SK-N-SH (cell line): ENCODE measurements around the gene ZFYVE16. TPM values are rescaled to one million over a fixed set of nuclear protein-coding genes. Genes with fewer than 3 reads are reported as not detected.
"Not testable (repeated sequence)": the region's sequence is repeated elsewhere in the genome, so short reads cannot be mapped to it uniquely, and the experiment has no call there.

Experiments
- CTCF ChIA-PET: fragments of 300-600, 350-600 bp; formaldehyde crosslinking; extraction: SDS; loops from one replicate; lab custom pipeline; 2021; lab: Yijun Ruan, JAX
- POLR2A ChIA-PET: fragments of 350-600 bp; sonication (Branson Sonifier 250); formaldehyde crosslinking; extraction: SDS; loops from one replicate; lab custom pipeline; 2020; ENCODE audit warnings: antibody characterized with exemption, inconsistent platforms; lab: Yijun Ruan, JAX
- DNase-seq: peaks from one replicate; pipeline ENCODE4 v3.0.0; 2012
- H2AFZ ChIP-seq: fragments of 200-600 bp; sonication (generic); 2 replicates; pipeline ENCODE4 v1.8.1; 2016; ENCODE audit warnings: antibody characterized with exemption, mild to moderate bottlenecking, low read depth
- H3F3A ChIP-seq: fragments of 200-600 bp; sonication (generic); replicated peaks from 2 replicates; pipeline ENCODE3; 2016; ENCODE audit warnings: antibody characterized with exemption, mild to moderate bottlenecking; ENCODE audit not compliant: insufficient read depth
- H3K27ac ChIP-seq, 2 experiments: fragments of 200-500 bp in 1 of 2; fragments of 200-600 bp in 1 of 2; sonication (Bioruptor generic) in 1 of 2; sonication (generic), shearing (Covaris generic) in 1 of 2; 2 replicates each; pipeline versions ENCODE4 v1.5.1 to v1.6.1; 2014 to 2016; ENCODE audit warnings: low read depth in 2 of 2, inconsistent platforms in 1 of 2, low read length in 1 of 2, mild to moderate bottlenecking in 1 of 2, mixed read lengths in 1 of 2
- H3K27me3 ChIP-seq: fragments of 200-600 bp; sonication (generic), shearing (Covaris generic); 2 replicates; pipeline ENCODE4 v1.6.1; 2016; ENCODE audit warnings: mixed run types; ENCODE audit not compliant: insufficient read depth
- H3K36me3 ChIP-seq, 2 experiments: fragments of 200-500 bp in 1 of 2; fragments of 200-600 bp in 1 of 2; sonication (Bioruptor generic) in 1 of 2; sonication (generic) in 1 of 2; replicated peaks in 1 of 2; 2 replicates each; pipeline versions ENCODE3 to v1.5.1; 2014 to 2016; ENCODE audit warnings: low read length in 1 of 2, mild to moderate bottlenecking in 1 of 2; ENCODE audit not compliant: insufficient read depth in 2 of 2, control insufficient read depth in 1 of 2
- H3K4me1 ChIP-seq, 2 experiments: fragments of 200-500 bp in 1 of 2; fragments of 200-600 bp in 1 of 2; sonication (Bioruptor generic) in 1 of 2; sonication (generic), shearing (Covaris generic) in 1 of 2; 2 replicates each; pipeline versions ENCODE4 v1.5.1 to v1.6.1; 2014 to 2016; ENCODE audit warnings: low read depth in 1 of 2, low read length in 1 of 2, mixed run types in 1 of 2; ENCODE audit not compliant: insufficient read depth in 2 of 2, control insufficient read depth in 1 of 2
- H3K4me2 ChIP-seq: fragments of 200-600 bp; sonication (generic), shearing (Covaris generic); 2 replicates; pipeline ENCODE4 v1.6.1; 2017; ENCODE audit warnings: mixed run types
- H3K4me3 ChIP-seq, 2 experiments: fragments of 200-500 bp in 1 of 2; fragments of 200-600 bp in 1 of 2; sonication (Bioruptor generic) in 1 of 2; sonication (generic), shearing (Covaris generic) in 1 of 2; 2 replicates each; pipeline versions ENCODE4 v1.5.1 to v1.8.1; 2014 to 2016; ENCODE audit warnings: low read depth in 2 of 2, inconsistent platforms in 1 of 2, low read length in 1 of 2, mild to moderate bottlenecking in 1 of 2, mixed read lengths in 1 of 2, moderate library complexity in 1 of 2
- H3K79me2 ChIP-seq: fragments of 200-600 bp; sonication (generic); 2 replicates; pipeline ENCODE4 v1.8.1; 2017; ENCODE audit warnings: mild to moderate bottlenecking; ENCODE audit not compliant: insufficient read depth
- H3K9ac ChIP-seq: fragments of 200-600 bp; sonication (generic); 2 replicates; pipeline ENCODE4 v1.6.1; 2017; ENCODE audit warnings: mixed run types
- H3K9me2 ChIP-seq: fragments of 200-600 bp; sonication (generic); 2 replicates; pipeline ENCODE4 v1.6.1; 2017; ENCODE audit warnings: mixed run types
- H3K9me3 ChIP-seq: fragments of 200-600 bp; sonication (generic); 2 replicates; pipeline ENCODE4 v1.6.1; 2017; ENCODE audit warnings: mixed run types, mild to moderate bottlenecking, moderate library complexity
- H4K20me1 ChIP-seq: fragments of 200-600 bp; sonication (generic); 2 replicates; pipeline ENCODE4 v1.6.1; 2017; ENCODE audit warnings: mild to moderate bottlenecking, mixed run types; ENCODE audit not compliant: insufficient read depth
- EZH2phosphoT487 ChIP-seq: fragments of 200-600 bp; sonication (generic); IDR thresholded peaks from 2 replicates; pipeline ENCODE4 v1.6.1; 2017; ENCODE audit warnings: low read depth, mixed run types, mild to moderate bottlenecking, antibody characterized with exemption, moderate library complexity, borderline replicate concordance
- GABPA ChIP-seq: IDR thresholded peaks from 2 replicates; pipeline ENCODE4 v1.4.0; 2012; ENCODE audit warnings: low read depth, mild to moderate bottlenecking
- JUND ChIP-seq: IDR thresholded peaks from 2 replicates; pipeline ENCODE4 v1.4.0; 2012
- MEF2A ChIP-seq: IDR thresholded peaks from 2 replicates; pipeline ENCODE4 v1.4.0; 2012; ENCODE audit warnings: low read depth, borderline replicate concordance
- MXI1 ChIP-seq: IDR thresholded peaks from 2 replicates; pipeline ENCODE4 v1.6.1; 2012; ENCODE audit warnings: mild to moderate bottlenecking, low read depth, low read length, improper control_type of control experiment
- RAD21 ChIP-seq: IDR thresholded peaks from 2 replicates; pipeline ENCODE4 v1.6.1; 2012; ENCODE audit warnings: mild to moderate bottlenecking, low read length
- RCOR1 ChIP-seq: fragments of 150-350 bp; IDR thresholded peaks from 2 replicates; pipeline ENCODE4 v1.6.1; 2017; ENCODE audit warnings: antibody characterized with exemption, low read length
- RXRA ChIP-seq: IDR thresholded peaks from 2 replicates; pipeline ENCODE4 v1.4.0; 2012; ENCODE audit warnings: low read depth, mild to moderate bottlenecking, borderline replicate concordance
- SIN3A ChIP-seq: IDR thresholded peaks from 2 replicates; pipeline ENCODE4 v1.6.1; 2012; ENCODE audit warnings: low read depth, mild to moderate bottlenecking, low read length, moderate library complexity, borderline replicate concordance
- TAF1 ChIP-seq: IDR thresholded peaks from 2 replicates; pipeline ENCODE4 v1.6.1; 2012; ENCODE audit warnings: low read depth, mild to moderate bottlenecking, low read length, moderate library complexity, borderline replicate concordance
- TEAD4 ChIP-seq: IDR thresholded peaks from 2 replicates; pipeline ENCODE4 v1.4.0; 2012; ENCODE audit warnings: mild to moderate bottlenecking, borderline replicate concordance; ENCODE audit not compliant: insufficient read depth
- YY1 ChIP-seq: IDR thresholded peaks from 2 replicates; pipeline ENCODE4 v1.4.0; 2012; ENCODE audit warnings: low read depth, mild to moderate bottlenecking
- WGBS: methylation state at CpG from one replicate; pipeline ENCODE4 v1.1.6; 2017; ENCODE audit warnings: low lambda C conversion rate; 5-methylcytosine and 5-hydroxymethylcytosine counted together
- polyA plus RNA-seq, 3 experiments: library from polyadenylated mRNA; depleted of rRNA; stranded (reverse); fragments of >200 nt; gene quantifications; 2 replicates each; pipeline ENCODE4 v1.2.3, GENCODE V29; 2012
- TF ChIP-seq, protein P1 (sequence below): IDR thresholded peaks from 2 replicates; pipeline ENCODE4 v1.4.0; 2012; ENCODE audit warnings: low read depth, borderline replicate concordance
- TF ChIP-seq, protein P2 (sequence below): IDR thresholded peaks from 2 replicates; pipeline ENCODE4 v1.4.0; 2012; ENCODE audit warnings: low read depth

The ZFYVE16 gene
- polyA plus RNA-seq, 1 of the 3 experiments (the other 2 are of a cell fraction), result 3.3 TPM

DNA sequence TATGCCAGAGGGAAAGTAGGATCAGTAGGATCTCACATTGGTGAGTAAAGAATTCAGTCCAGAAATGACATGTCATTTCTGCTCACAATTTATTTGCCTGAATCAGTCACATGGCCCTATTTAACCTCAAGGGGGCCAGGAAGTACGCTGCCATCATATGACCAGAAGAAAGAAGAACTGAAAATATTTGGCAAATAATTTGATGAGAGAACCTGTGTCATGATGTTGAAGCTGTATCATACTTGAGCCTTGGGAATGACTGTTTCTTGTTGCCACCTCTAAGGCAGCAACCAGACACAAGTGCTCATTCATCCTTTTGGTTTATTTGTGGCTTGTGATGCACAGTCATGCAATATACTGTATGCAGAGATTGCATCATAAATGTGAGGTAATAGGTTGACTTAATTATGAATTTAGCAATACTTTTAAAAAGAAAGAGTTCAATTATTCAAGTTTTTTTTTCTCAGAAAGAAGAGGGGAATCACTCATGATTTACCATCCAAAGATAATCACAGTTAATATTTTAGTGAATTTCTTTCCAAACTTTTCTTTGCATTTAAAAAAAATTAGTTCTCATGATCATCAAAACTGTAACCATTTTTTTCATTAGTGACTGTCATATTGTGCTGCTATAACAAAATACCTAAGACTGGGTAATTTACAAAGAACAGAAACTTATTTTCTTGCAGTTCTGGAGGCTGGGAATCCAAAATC, 8.2 kb upstream of the ZFYVE16 start:
- Histone ChIP-seq H3K4me3 (no peak overlapping the region), H4K20me1 (no peaks in the 10 kb centered on the region), H3K4me1 (no peaks in the 10 kb centered on the region), H3K27me3 (no peaks in the 10 kb centered on the region), H3K27ac (no peak overlapping the region), H3F3A (no peaks in the 10 kb centered on the region), H3K4me2 (no peak overlapping the region), H3K9ac (no peak overlapping the region), H3K79me2 (no peaks in the 10 kb centered on the region), H3K9me3 (no peaks in the 10 kb centered on the region), H3K36me3 (no peaks in the 10 kb centered on the region), H3K9me2 (no peaks in the 10 kb centered on the region), H2AFZ (no peak overlapping the region; the same call in 1 of the 2 replicates)
- ChIA-PET CTCF (no interaction called here), POLR2A (no interaction called here)
- TF ChIP-seq, protein P1, sequence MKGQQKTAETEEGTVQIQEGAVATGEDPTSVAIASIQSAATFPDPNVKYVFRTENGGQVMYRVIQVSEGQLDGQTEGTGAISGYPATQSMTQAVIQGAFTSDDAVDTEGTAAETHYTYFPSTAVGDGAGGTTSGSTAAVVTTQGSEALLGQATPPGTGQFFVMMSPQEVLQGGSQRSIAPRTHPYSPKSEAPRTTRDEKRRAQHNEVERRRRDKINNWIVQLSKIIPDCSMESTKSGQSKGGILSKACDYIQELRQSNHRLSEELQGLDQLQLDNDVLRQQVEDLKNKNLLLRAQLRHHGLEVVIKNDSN, result peak; percentile 29; the same call in 1 of the 2 replicates
- no peak for TF ChIP-seq EZH2phosphoT487
- DNase-seq, result peak; percentile 16
- 44% methylated on average over 1 of the region's 1 CpG for WGBS

GRCh38 chr5:80400368-80400767, 7.5 kb upstream of the ZFYVE16 start:
- H3K9me2 ChIP-seq, DNase-seq, H3K9me3 ChIP-seq, H4K20me1 ChIP-seq, H3K4me1 ChIP-seq, H2AFZ ChIP-seq, H3K27me3 ChIP-seq, H3K27ac ChIP-seq, POLR2A ChIA-PET, H3K4me3 ChIP-seq, H3K79me2 ChIP-seq, H3K36me3 ChIP-seq, H3F3A ChIP-seq, H3K4me2 ChIP-seq, H3K9ac ChIP-seq: not testable (repeated sequence)
- WGBS, result 100% methylated on average over 1 of the region's 1 CpG
- CTCF ChIA-PET, result interaction anchor here (1.5 kb wide), 1 partner anchor 9 kb away, joined by 5 read pairs; no protein-coding TSS in a partner anchor

GRCh38 chr5:80403782-80404181, 4.1 kb upstream of the ZFYVE16 start:
- POLR2A ChIA-PET, result no interaction called here
- H3K9me3 ChIP-seq, result no peaks in the 10 kb centered on the region
- no peak for TF ChIP-seq JUND
- TF ChIP-seq MXI1, result no peak
- TF ChIP-seq GABPA, result no peak
- no peak for TF ChIP-seq RCOR1
- no peak for TF ChIP-seq YY1
- no peak for TF ChIP-seq TEAD4
- TF ChIP-seq MEF2A, result no peak
- TF ChIP-seq SIN3A, result no peak
- TF ChIP-seq, protein P2, sequence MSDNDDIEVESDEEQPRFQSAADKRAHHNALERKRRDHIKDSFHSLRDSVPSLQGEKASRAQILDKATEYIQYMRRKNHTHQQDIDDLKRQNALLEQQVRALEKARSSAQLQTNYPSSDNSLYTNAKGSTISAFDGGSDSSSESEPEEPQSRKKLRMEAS, result no peak
- no peak for TF ChIP-seq TAF1
- no peak for TF ChIP-seq RAD21
- TF ChIP-seq RXRA, result no peak
- H3K4me1 ChIP-seq, result no peaks in the 10 kb centered on the region
- no peak overlapping the region for H3K9ac ChIP-seq
- peaks cover 3% of the 10 kb centered on the region for H3F3A ChIP-seq
- CTCF ChIA-PET, result no interaction called here
- no peaks in the 10 kb centered on the region for H3K27me3 ChIP-seq
- H3K4me2 ChIP-seq, result no peak overlapping the region
- DNase-seq, result no peak
- H3K9me2 ChIP-seq, result no peaks in the 10 kb centered on the region
- H2AFZ ChIP-seq, result no peak overlapping the region
- no peaks in the 10 kb centered on the region for H3K36me3 ChIP-seq
- peaks cover 7% of the 10 kb centered on the region for H3K79me2 ChIP-seq
- no peak overlapping the region for H3K27ac ChIP-seq
- H3K4me3 ChIP-seq, result no peak overlapping the region
- 83% methylated on average over 2 of the region's 2 CpGs for WGBS
- H4K20me1 ChIP-seq, result no peaks in the 10 kb centered on the region
